NCI-H146 treated with DMSO at 0.1 percent for 48 hours (cell line): ENCODE results near the gene SLC2A6.

ENCODE experiments used
- DNase-seq: peaks from one replicate; lab custom pipeline; 2025; ENCODE audit not compliant: unreplicated experiment; lab: John Stamatoyannopoulos, UW

The SLC2A6 gene

DNA sequence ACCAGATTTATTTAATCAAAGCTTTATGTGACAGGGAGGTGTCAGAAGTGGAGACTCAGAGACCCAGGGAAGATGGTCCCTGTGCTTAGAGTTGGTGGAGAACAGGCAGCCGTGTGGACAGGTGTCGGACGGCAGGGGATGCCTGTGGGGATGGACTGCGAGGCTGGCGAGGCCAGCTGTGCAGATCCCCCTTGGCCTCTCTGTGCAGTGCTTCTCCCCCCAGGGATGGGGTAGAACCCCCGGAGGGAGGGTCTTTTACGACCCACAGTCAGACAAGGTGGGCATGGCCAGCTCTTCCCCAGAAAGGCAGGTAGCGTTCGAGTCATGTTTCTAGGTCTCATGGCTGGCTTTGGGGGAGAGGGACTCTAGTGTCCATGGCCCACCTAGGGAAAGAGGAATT lies 4.7 kb upstream of the SLC2A6 start:
- no peak for DNase-seq

GRCh38 chr9:133477992-133478850 lies 678 bp downstream of the SLC2A6 start:
- no peak for DNase-seq

DNA sequence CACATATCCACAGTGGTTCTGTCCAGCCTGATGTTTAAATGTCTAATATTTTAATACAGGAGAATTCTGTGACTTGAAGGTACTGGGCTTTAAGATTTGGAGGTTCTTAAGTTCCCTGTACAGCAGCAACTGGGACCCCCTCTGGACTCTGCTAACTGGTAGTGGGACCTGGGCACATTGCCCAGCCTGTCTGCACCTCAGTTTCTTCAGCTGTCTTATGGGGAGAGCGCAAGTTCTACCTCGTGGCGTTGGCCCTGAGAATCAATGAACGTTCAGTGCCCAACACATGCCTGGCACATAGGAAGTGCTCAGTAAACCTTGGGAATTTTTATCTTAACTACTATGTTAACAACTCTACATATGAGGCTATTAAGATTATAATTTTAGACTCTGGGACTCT lies 1.4 kb downstream of the SLC2A6 start:
- no peak for DNase-seq

DNA sequence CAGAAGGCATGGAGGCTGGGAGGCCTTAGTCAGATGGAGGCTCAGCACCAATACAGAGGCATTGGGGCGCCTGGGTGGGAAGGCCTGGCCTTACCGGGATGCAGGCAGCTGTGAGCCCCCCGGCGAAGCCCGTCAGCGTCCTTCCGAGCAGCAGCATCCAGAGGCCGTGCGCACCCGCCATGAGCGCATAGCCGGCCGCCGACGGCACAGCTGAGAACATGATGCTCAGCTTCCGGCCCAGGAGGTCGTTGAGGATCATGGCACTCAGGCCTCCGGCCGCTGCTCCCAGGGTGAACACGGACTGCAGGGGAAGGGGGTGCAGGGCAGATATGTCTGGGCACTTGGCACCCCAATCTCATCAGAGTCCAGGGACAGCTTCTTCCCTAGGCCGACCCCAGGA lies 2.0 kb downstream of the SLC2A6 start:
- DNase-seq, result no peak

- DNase-seq, result no peak
Observed at GRCh38 chr9:133476036-133476931, 2.6 kb downstream of the SLC2A6 start.

- no peak for DNase-seq
Observed at GRCh38 chr9:133475292-133476012, 3.4 kb downstream of the SLC2A6 start.

GRCh38 chr9:133474853-133475252 lies 4.0 kb downstream of the SLC2A6 start:
- no peak for DNase-seq

DNA sequence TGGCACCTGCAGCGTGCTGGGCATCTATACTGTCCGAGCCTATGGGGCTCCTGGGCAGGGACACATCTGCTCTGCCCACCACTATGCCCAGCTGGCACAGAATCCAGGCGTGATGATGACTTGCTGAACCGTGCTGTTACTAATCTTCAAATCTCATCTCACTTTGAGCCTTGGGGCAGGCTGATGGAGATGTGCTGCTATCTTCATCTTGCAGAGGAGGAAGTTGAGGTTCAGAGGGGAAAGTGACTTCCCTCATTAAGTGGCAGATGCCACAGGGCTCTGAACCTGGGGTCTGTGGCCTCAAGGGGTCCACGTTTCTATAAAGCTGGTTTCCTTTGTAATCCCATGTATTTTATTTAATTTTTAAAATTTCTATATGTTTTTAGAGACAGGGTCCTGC lies 4.7 kb downstream of the SLC2A6 start:
- DNase-seq, result no peak

DNA sequence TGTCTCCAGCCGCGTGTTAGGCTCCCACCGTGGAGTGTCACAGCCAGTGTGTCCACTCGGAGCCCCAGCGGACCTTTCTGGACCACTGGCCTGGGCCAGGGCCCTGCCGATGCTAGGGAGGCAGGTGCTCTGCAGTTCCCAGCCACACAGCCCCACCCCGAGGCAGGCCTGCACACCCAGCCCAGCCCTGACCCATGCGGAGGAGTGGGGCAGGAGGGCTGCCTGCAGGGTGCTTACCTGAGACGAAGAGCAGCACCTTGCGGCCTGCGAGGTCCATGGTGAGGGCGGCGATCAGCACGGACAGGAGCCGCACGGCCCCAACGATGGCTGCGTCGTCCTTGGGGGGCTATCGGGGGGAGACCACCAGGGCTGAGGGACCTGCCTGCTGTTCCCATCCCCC lies 5.2 kb downstream of the SLC2A6 start:
- no peak for DNase-seq

DNA sequence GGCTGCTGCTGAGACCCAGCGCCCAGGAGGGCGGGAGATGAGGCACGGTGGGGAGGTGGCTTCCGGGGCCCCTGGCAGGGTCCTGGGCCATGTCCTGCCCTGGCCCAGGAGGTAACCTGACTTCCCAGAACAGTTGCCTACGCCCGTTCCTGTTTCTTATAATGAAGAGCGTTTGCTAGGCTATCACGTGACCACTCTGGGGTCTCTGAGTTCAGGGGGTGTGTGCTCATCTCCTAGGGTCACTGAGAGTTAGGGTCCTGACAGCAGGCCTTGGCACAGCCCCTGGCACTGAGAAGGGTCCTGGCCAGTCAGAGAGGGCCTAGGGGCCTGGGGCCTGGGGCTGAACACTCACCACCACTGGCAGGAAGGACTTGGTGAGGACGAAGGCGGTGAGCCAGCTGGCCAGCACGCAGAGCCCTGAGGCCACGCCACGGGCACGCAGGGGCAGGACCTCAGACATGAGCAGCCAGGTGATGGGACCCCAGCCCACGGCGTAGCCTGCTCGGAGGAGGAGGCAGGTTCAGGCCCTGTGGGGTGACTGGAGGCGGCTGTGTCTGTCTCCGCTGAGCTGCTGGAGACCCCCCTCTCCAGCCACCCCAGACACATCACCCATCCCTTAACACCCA lies 6.0 kb downstream of the SLC2A6 start:
- no peak for DNase-seq

DNA sequence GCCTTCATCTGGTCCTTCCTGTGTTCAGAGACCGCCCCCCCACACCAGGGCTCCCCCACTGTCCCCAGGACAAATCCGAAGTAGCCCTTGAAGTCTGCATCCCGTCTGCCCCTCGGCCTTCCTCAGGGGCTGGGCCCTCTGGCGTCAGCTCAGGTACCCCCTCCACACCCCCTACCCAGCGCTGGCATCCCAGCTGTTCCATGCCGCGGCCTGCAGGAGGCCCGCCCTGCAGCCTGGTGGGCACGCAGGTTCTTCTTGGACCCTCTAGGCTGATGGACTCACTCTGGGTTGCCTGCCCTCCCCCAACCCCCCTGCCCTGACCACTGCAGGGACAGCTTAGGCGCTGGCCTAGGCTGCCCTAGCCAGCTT lies 6.6 kb downstream of the SLC2A6 start:
- DNase-seq, result no peak

DNA sequence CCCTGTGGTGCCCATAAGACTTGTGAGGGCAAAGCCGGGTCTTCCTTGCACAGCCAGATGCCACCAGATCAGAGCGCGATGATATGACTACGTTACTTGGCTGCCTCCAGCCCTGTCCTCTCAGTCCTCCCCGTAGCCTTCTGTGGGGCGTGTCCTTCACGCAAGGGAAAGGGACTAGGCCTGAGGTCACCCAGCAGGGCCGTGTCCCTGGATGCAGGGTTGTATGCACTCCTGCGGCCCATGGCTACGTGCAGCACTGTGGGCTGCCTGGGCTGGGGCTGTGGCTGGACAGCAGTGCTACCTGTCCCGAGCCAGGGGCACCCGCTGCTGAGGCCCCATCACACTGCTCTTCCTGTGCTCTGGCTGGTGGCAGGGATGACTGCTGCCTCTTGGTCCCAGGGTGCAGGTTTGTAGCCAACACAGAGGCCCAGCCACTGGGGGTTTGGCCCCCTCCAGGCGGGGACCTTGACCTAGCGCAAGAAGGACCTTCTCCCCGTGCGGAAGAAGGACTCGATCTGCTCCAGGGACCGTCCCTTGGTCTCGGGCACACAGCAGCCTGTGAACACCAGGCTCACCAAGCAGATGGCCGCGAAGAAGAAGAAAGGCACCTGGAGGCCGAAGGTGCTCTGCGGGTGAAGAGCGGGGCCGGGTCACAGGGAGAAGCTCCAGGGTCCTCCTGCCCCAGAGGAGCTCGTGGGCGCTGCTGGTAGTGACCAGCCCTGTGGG lies 7.2 kb downstream of the SLC2A6 start:
- no peak for DNase-seq

DNA sequence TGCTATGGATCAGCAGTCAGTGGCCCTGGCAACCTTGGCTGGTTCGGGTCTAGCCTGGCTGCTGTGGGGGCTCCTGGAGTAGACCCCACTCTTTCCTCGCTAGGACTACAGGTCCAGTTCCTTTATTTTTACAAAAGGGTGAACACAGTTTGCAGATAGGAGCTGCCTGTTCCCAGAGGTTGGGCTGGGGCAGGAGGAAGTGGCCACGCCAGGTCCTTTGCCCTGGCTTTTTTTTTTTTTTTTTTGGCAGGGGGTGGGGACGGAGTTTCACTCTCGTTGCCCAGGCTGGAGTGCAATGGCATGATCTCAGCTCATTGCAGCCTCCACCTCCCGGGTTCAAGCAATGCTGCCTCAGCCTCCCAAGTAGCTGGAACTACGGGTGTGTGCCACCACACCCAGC lies 7.9 kb downstream of the SLC2A6 start:
- no peak for DNase-seq

DNA sequence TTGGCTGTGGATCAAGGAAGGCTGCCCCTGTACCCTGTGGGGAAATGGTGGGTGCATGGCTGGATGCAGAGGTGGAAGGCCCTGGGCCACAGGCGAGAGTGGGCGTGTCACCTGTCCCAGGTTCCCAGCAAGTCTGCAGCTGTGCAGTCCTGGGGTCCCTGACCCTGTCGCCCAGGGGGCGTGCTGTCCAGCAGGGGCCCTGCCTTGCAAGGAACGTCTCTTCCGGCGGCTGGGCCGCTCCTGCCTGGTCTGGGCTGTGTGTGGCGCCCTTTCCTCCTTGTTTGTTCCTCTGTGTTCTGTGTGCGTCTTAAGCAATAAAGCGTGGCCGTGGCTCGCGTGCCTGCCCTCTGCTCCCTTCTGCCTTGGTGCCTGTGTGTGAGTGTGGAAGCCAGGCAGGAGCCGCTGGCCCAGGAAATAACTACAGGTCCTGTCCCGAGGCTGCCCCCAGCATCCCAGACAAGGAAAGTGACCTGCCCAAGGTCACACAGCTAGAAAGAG lies 8.4 kb downstream of the SLC2A6 start:
- DNase-seq, result no peak

- no peak for DNase-seq
Observed at GRCh38 chr9:133468777-133469421, 10.0 kb downstream of the SLC2A6 start.

DNA sequence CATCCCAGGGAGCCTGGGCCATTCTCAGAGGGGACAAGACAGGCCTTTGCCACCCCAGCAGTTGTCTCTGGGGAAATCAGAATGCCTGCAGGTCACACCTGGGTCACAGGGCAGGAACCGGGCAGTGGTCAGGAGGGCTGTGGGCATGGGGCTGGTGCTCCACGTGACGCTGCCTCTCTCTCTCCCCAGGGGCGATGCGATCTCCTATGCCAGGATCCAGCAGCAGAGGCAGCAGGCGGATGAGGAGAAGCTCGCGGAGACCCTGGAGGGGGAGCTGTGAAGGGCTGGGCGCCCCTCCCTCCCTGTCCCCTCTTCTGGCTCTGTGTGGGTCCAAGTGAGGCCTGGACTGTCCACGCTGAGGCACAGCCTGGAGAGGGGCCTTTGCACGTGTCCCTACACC lies 10.5 kb downstream of the SLC2A6 start:
- DNase-seq, result no peak

DNA sequence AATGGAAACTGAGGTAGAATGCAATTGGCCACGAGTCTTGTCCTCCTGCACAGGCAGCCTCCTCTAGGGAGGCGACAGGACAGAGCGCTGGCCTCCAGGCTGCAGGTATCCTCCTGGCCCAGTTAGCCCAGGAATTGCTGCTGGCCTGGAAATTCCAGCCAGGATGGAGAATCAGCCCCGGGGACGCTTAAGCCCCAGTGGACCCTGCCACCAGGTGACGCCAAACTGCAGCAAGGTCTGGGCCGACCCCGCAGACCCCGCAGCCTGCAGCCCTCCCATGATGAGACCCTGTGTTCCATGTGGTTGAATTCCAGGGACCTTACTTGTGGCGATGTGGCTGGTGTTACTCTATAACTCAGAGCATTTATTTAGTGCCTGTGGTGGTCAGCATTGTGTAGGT lies 11.8 kb downstream of the SLC2A6 start:
- no peak for DNase-seq

GRCh38 chr9:133465984-133466383 lies 12.9 kb downstream of the SLC2A6 start:
- DNase-seq, result no peak

GRCh38 chr9:133464638-133465037 lies 14.3 kb downstream of the SLC2A6 start:
- DNase-seq, result no peak
